HG03103 (cell line): ENCODE results near the gene MARS1.
A peak's percentile ranks its signal among the peaks of the same experiment; 100 is the strongest.
"Not testable (repeated sequence)": the region's sequence is repeated elsewhere in the genome, so short reads cannot be mapped to it uniquely, and the experiment has no call there.

Experiments
- ATAC-seq: cut with Tn5 transposase; IDR thresholded peaks from one replicate; pipeline ENCODE4 v1.9.1; 2021; ENCODE audit warnings: low read depth; ENCODE audit not compliant: unreplicated experiment

The MARS1 gene

GRCh38 chr12:57487597-57488401, at the start of gene MARS1:
MARS1 (plus strand) TSS chr12:57488068; CDS start chr12:57488091, 23 bp downstream.
- peak; percentile 97 for ATAC-seq

DNA sequence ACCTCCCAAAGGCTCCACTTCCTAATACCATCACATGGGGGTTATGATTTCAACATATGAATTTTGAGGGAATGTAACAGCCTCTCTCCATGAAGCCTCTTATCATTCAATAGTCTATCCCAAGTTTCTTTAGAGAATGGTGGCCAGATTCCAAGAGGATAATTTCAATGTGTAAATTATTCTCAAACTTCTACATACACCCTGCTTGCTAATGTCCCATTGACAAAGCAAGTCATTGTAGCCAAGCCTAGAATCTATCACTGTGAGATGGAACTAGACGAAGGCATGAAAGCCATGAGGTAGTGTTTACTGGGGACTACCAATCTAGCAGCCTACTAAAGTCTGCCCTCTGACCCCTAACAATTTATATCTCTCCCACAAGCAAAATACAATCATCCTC, 49.5 kb upstream of the MARS1 start:
- no peak for ATAC-seq

DNA sequence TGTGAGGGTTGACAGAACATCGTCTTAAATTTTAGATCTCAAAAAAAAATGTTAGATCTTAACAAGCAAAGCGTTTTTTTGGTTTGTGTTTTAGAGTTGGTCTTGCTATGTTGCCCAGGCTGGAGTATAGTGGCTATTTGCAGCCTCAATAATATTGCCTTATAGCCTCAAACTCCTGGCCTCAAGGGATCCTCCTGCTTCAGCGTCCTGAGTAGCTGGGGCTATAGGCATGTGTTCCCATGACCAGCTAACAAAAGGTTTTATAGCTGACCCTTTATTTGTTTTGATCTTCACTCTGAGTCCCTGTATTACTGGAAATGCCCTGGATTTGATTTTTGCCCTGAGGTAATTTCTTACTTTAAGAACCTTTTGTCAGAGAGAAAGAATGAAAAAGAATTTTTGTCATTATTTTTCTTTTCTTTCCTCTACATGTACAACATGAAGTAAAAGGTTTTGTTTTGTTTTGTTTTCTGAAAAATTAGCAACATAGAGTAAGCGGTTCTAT, 48.1 kb upstream of the MARS1 start:
- ATAC-seq: no peak

DNA sequence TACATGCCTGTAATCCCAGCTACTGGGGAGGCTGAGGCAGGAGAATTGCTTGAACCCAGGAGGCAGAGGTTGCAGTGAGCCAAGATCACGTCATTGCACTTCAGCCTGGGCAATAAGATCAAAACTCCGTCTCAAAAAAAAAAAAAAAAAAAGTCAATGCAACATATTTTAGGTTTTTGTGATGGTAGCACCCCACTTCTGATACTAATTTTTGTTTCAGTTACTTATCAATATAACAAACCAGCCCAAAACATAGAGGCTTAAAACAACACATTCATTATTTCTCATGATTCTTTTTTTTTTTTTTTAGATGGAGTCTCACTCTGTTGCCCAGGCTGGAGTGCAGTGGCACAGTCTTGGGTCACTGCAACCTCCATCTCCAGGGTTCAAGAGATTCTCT, 46.5 kb upstream of the MARS1 start:
- ATAC-seq: not testable (repeated sequence)

DNA sequence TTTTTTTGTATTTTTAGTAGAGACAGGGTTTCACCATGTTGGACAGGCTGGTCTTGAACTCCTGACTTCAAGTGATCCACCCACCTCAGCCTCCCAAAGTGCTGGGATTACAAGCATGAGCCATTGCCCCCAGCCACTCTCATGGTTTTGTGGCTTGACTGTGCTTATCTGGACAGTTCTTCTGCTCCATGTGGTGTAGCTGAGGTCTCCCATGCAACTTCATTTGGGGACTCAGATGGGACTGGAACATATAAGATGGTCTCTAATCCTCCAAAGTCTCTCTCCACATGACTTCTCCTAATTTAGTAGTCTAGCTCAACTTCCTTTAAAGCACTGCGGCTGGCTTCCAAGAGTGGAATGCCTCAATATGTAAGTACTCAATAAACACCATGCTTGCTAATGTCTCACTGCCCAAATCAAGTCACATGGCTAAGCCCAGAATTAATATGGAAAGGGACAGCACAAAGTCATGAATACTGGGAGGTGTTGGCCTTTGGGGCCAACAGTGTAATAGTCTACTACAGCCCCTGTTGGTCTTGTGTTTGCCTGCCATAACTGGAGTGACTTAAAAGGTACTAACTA, 45.9 kb upstream of the MARS1 start:
- ATAC-seq: no peak

- not testable (repeated sequence) for ATAC-seq
Measured at GRCh38 chr12:57444337-57444736, 43.5 kb upstream of the MARS1 start.

DNA sequence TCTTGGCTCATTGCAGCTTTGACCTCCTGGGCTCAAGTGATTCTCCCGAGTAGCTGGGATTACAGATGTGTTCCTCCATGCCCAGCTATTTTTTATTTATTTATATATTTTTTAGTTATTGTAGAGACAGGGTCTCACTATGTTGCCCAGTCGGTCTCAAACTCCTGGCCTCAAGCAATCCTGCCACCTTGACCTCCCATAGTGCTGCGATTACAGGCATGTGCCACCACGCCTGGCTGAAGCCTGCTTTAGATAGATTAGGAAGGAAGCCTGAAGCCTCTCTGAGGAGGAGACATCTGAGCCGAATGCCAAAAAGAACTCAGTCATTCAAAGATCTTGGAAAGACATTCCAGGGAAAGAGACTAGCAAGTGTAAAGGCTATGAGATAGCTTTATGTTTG, 43.1 kb upstream of the MARS1 start:
- no peak for ATAC-seq

- ATAC-seq: no peak
Measured at GRCh38 chr12:57446292-57446960, 41.4 kb upstream of the MARS1 start.

DNA sequence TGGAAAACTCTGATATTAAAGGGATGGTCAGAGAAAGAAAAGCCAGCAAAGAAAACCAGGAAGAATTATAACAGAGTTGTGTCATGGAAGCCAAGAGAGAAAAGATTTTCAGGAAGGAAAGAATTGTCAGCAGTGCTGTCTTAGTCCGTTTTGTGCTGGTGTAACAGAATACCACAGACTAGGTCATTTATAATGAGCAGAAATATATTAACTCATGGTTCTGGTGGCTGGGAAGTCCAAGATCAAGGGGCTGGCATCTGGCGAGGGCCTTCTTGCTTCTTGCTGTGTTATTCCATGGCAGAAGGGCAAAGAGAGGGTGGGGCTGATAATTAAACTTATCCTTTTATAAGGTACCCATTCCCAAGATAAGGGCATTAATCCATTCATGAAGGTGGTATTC, 39.2 kb upstream of the MARS1 start:
- ATAC-seq: no peak

- no peak for ATAC-seq
Measured at GRCh38 chr12:57449375-57449774, 38.5 kb upstream of the MARS1 start.

DNA sequence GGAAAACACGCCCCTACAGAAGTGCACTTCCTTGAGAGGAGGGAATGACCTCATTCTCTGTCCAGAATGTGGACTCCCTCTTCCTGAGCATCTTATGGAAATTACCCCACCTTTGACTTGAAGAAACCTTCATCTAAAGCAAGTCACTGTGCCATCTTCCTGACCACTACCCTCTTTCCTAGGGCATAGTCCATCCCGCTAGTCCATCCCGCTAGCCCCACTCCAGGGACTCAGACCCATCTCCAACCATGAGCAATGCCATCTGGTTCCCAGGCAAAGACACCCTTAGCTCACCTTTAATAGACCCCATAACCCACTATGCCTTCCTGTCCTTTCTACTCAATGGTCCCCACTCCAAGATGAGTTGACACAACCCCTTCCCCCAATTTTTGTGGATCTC, 37.8 kb upstream of the MARS1 start:
- no peak for ATAC-seq

- ATAC-seq: no peak
Measured at GRCh38 chr12:57451233-57451778, 36.6 kb upstream of the MARS1 start.

DNA sequence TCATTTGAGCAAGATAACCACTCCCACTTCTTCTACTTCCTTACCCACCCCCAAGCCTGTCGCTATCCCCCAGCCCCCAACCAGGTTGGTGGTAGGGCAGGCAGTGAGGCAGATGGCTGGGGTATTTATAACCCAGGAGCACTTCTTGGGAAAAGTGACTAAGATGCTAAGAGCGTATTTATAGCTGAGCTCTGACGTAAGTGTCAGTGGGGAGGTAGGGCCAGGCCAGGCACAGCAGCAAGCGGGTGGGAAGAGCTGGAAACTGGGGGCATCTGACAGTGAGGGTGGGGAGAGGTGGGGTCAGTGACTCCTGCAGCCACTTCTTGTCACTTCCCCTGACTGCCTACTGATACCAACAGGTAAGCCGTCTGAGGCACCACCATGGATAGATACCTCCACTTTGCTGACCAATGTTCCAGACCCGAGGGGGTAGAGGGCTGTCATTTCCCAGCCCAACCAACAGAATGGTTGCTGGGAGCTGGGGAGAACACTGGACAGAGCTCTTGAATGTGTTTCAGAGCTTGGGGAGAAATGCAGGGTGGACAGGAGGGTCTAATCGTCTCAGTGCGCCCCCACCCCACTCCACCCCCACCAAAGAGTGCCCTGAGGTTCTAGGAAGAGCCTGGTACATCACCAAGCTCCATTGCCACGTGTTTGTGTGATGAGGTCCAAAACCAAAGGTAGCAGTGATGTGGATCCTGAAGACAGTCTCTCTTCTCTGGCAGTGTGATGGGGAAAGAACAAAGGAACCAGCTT, 35.5 kb upstream of the MARS1 start:
- no peak for ATAC-seq

- ATAC-seq: no peak
Measured at GRCh38 chr12:57452937-57453509, 34.8 kb upstream of the MARS1 start.

DNA sequence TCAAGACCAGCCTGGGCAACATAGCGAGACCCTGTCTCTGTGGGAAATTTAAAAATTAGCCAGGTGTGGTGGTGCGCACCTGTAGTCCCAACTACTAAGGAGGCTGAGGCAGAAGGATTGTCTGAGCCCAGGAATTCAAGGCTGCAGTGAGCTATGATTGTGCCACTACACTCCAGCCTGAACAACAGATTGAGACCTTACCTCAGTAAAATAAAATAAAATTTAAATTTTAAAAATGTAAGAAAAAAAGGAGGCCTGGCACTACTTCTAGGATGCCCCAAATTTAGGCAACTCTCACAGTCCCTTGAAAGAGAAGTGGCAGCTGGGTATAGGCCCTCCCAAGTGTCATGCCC, 33.7 kb upstream of the MARS1 start:
- ATAC-seq: no peak

DNA sequence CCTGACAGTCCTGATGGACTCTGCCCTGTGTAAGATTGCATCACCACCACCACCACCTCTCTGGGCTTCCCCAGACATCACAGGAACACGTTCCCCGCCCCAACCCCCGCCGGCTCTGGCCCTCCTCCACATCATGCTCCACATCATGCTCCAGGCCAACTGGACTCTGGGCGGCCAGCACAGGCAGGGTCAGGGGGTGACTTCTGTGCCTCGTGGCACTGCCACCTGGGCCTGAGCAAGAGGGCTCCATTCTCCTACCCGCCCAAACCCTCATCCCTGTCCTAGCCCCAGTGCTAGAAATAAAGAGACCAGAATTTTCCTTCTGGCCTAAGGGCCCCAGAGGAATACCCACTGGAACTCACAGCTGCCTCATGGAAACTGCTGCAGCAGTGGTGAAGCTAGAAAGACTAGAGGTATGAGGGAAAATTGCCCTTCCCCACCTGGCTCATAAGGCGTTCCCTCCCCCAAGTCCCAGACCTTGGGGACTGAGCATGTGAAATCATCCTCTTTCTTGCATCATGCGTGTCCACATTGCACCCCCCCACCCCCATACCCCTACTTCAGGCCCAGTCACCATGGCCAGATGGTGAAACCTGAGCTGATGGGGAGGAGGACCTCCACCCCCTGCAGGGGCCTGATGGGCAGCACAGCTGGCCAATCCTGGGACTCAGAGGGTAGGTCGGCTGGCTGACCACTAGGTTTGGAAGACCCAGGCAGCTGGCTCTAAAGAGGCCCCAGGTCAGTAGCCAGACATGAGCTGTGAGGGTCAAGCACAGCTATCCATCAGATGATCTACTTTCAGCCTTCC, 33.1 kb upstream of the MARS1 start, which contains the start of gene INHBE:
INHBE (plus strand) TSS at position 742 of the 808 bp plus-strand sequence. CDS start 230 bp downstream, outside the sequence.
- no peak for ATAC-seq

DNA sequence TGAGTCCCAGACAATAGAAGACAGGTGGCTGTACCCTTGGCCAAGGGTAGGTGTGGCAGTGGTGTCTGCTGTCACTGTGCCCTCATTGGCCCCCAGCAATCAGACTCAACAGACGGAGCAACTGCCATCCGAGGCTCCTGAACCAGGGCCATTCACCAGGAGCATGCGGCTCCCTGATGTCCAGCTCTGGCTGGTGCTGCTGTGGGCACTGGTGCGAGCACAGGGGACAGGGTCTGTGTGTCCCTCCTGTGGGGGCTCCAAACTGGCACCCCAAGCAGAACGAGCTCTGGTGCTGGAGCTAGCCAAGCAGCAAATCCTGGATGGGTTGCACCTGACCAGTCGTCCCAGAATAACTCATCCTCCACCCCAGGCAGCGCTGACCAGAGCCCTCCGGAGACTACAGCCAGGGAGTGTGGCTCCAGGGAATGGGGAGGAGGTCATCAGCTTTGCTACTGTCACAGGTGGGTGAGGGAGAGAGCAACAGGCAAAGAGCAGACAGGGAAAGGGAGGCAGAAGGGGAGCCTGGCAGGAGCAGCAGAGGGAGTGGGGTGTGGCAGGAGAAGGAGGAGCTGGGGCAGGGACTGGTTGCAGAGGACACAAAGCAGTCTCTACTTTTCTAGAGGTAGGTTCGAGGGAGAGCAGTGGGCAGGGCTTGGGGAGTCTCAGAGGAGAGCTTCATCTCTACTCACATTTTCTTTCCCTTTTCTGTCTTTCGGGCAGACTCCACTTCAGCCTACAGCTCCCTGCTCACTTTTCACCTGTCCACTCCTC, 32.3 kb upstream of the MARS1 start:
- ATAC-seq: no peak

DNA sequence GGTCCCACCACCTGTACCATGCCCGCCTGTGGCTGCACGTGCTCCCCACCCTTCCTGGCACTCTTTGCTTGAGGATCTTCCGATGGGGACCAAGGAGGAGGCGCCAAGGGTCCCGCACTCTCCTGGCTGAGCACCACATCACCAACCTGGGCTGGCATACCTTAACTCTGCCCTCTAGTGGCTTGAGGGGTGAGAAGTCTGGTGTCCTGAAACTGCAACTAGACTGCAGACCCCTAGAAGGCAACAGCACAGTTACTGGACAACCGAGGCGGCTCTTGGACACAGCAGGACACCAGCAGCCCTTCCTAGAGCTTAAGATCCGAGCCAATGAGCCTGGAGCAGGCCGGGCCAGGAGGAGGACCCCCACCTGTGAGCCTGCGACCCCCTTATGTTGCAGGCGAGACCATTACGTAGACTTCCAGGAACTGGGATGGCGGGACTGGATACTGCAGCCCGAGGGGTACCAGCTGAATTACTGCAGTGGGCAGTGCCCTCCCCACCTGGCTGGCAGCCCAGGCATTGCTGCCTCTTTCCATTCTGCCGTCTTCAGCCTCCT, 31.6 kb upstream of the MARS1 start:
- ATAC-seq: no peak
